Measurements from ENCODE around the gene CEP78. TPM values are rescaled to one million over a fixed set of nuclear protein-coding genes. Genes with fewer than 3 reads are reported as not detected.
"Not testable (repeated sequence)": the region's sequence is repeated elsewhere in the genome, so short reads cannot be mapped to it uniquely, and the experiment has no call there.

Gene CEP78
- total RNA-seq, 2 donors from 2014 or later, result 22.6 to 37.2 TPM

GRCh38 chr9:78248635-78249034 lies 12.8 kb downstream of the CEP78 start:
- Mint-ChIP-seq H3K4me3 (no peak overlapping the region), H3K9me3 (no peaks in the 10 kb centered on the region), H3K36me3 (ENCODE audit: low read depth) (peaks cover 76% of the 10 kb centered on the region), H3K4me1 (no peaks in the 10 kb centered on the region), H3K27ac (no peak overlapping the region), H3K27me3 (no peaks in the 10 kb centered on the region)
- no peak for ATAC-seq (replicated peaks)

GRCh38 chr9:78249542-78249941 lies 13.7 kb downstream of the CEP78 start:
- H3K27ac Mint-ChIP-seq, result no peak overlapping the region
- peaks cover 79% of the 10 kb centered on the region for H3K36me3 Mint-ChIP-seq (ENCODE audit: low read depth)
- ATAC-seq (replicated peaks), result no peak
- no peak overlapping the region for H3K4me3 Mint-ChIP-seq
- H3K27me3 Mint-ChIP-seq, result no peaks in the 10 kb centered on the region
- no peaks in the 10 kb centered on the region for H3K9me3 Mint-ChIP-seq
- H3K4me1 Mint-ChIP-seq, result no peaks in the 10 kb centered on the region

GRCh38 chr9:78252616-78253015 lies 16.7 kb downstream of the CEP78 start:
- H3K27me3 Mint-ChIP-seq, result no peaks in the 10 kb centered on the region
- no peak overlapping the region for H3K27ac Mint-ChIP-seq
- H3K9me3 Mint-ChIP-seq, result no peaks in the 10 kb centered on the region
- no peak overlapping the region for H3K4me3 Mint-ChIP-seq
- peaks cover 80% of the 10 kb centered on the region for H3K36me3 Mint-ChIP-seq (ENCODE audit: low read depth)
- no peak for ATAC-seq (replicated peaks)
- H3K4me1 Mint-ChIP-seq, result no peaks in the 10 kb centered on the region

GRCh38 chr9:78253285-78253684 lies 17.4 kb downstream of the CEP78 start:
- no peak overlapping the region for H3K4me3 Mint-ChIP-seq
- H3K27me3 Mint-ChIP-seq, result no peaks in the 10 kb centered on the region
- peaks cover 75% of the 10 kb centered on the region for H3K36me3 Mint-ChIP-seq (ENCODE audit: low read depth)
- H3K9me3 Mint-ChIP-seq, result no peaks in the 10 kb centered on the region
- ATAC-seq (replicated peaks), result no peak
- H3K27ac Mint-ChIP-seq, result no peak overlapping the region
- H3K4me1 Mint-ChIP-seq, result no peaks in the 10 kb centered on the region

GRCh38 chr9:78261403-78262001 lies 25.6 kb downstream of the CEP78 start:
- H3K27me3 Mint-ChIP-seq, result no peaks in the 10 kb centered on the region
- no peak overlapping the region for H3K27ac Mint-ChIP-seq
- no peaks in the 10 kb centered on the region for H3K4me1 Mint-ChIP-seq
- H3K9me3 Mint-ChIP-seq, result no peaks in the 10 kb centered on the region
- H3K4me3 Mint-ChIP-seq, result no peak overlapping the region
- ATAC-seq (replicated peaks), result no peak
- peaks cover 33% of the 10 kb centered on the region for H3K36me3 Mint-ChIP-seq (ENCODE audit: low read depth)

- no peak overlapping the region for H3K27ac Mint-ChIP-seq
- H3K9me3 Mint-ChIP-seq, result no peaks in the 10 kb centered on the region
- no peak for ATAC-seq (replicated peaks)
- H3K36me3 Mint-ChIP-seq (ENCODE audit: low read depth), result peaks cover 33% of the 10 kb centered on the region
- no peak overlapping the region for H3K4me3 Mint-ChIP-seq
- no peaks in the 10 kb centered on the region for H3K4me1 Mint-ChIP-seq
- no peaks in the 10 kb centered on the region for H3K27me3 Mint-ChIP-seq
Measured at GRCh38 chr9:78262655-78263054, 26.8 kb downstream of the CEP78 start.

- Mint-ChIP-seq H3K9me3 (no peaks in the 10 kb centered on the region), H3K27ac (no peak overlapping the region), H3K27me3 (no peaks in the 10 kb centered on the region), H3K4me3 (no peak overlapping the region), H3K4me1 (no peaks in the 10 kb centered on the region), H3K36me3 (ENCODE audit: low read depth) (peaks cover 68% of the 10 kb centered on the region)
- ATAC-seq (replicated peaks), result no peak
Measured at GRCh38 chr9:78267889-78268288, 32.0 kb downstream of the CEP78 start.

- H3K4me1 Mint-ChIP-seq, result no peaks in the 10 kb centered on the region
- no peaks in the 10 kb centered on the region for H3K9me3 Mint-ChIP-seq
- no peak overlapping the region for H3K4me3 Mint-ChIP-seq
- H3K36me3 Mint-ChIP-seq (ENCODE audit: low read depth), result peaks cover 64% of the 10 kb centered on the region
- no peak overlapping the region for H3K27ac Mint-ChIP-seq
- H3K27me3 Mint-ChIP-seq, result no peaks in the 10 kb centered on the region
- no peak for ATAC-seq (replicated peaks)
Measured at GRCh38 chr9:78269784-78270183, 33.9 kb downstream of the CEP78 start.

- Mint-ChIP-seq H3K27ac (no peak overlapping the region), H3K36me3 (ENCODE audit: low read depth) (peaks cover 39% of the 10 kb centered on the region), H3K4me3 (no peak overlapping the region), H3K27me3 (no peaks in the 10 kb centered on the region), H3K4me1 (no peaks in the 10 kb centered on the region), H3K9me3 (no peaks in the 10 kb centered on the region)
- no peak for ATAC-seq (replicated peaks)
Measured at GRCh38 chr9:78272307-78272706, 36.4 kb downstream of the CEP78 start.

- no peaks in the 10 kb centered on the region for H3K27me3 Mint-ChIP-seq
- no peak overlapping the region for H3K4me3 Mint-ChIP-seq
- ATAC-seq (replicated peaks), result no peak
- H3K36me3 Mint-ChIP-seq (ENCODE audit: low read depth), result peaks cover 25% of the 10 kb centered on the region
- no peaks in the 10 kb centered on the region for H3K9me3 Mint-ChIP-seq
- no peak overlapping the region for H3K27ac Mint-ChIP-seq
- no peaks in the 10 kb centered on the region for H3K4me1 Mint-ChIP-seq
Measured at GRCh38 chr9:78273761-78274160, 37.9 kb downstream of the CEP78 start.

- no peak overlapping the region for H3K4me3 Mint-ChIP-seq
- no peaks in the 10 kb centered on the region for H3K36me3 Mint-ChIP-seq (ENCODE audit: low read depth)
- ATAC-seq (replicated peaks), result no peak
- H3K27ac Mint-ChIP-seq, result no peak overlapping the region
- no peaks in the 10 kb centered on the region for H3K4me1 Mint-ChIP-seq
- H3K9me3 Mint-ChIP-seq, result no peaks in the 10 kb centered on the region
- H3K27me3 Mint-ChIP-seq, result no peaks in the 10 kb centered on the region
Measured at GRCh38 chr9:78278177-78278777, 42.4 kb downstream of the CEP78 start.

GRCh38 chr9:78278801-78279200 lies 42.9 kb downstream of the CEP78 start:
- H3K36me3 Mint-ChIP-seq (ENCODE audit: low read depth), result no peaks in the 10 kb centered on the region
- no peak for ATAC-seq (replicated peaks)
- no peak overlapping the region for H3K27ac Mint-ChIP-seq
- no peak overlapping the region for H3K4me3 Mint-ChIP-seq
- H3K9me3 Mint-ChIP-seq, result peaks cover 1% of the 10 kb centered on the region
- H3K4me1 Mint-ChIP-seq, result no peaks in the 10 kb centered on the region
- no peaks in the 10 kb centered on the region for H3K27me3 Mint-ChIP-seq

- H3K36me3 Mint-ChIP-seq (ENCODE audit: low read depth), result no peaks in the 10 kb centered on the region
Measured at GRCh38 chr9:78280982-78281668, 45.2 kb downstream of the CEP78 start.

GRCh38 chr9:78284181-78284580 lies 48.3 kb downstream of the CEP78 start:
- H3K9me3 Mint-ChIP-seq; H3K27me3 Mint-ChIP-seq; H3K4me1 Mint-ChIP-seq; H3K4me3 Mint-ChIP-seq; ATAC-seq (replicated peaks); H3K36me3 Mint-ChIP-seq (ENCODE audit: low read depth); H3K27ac Mint-ChIP-seq: not testable (repeated sequence)

More at GRCh38 chr9:78280982-78281668, 45.2 kb downstream of the CEP78 start:
- no peaks in the 10 kb centered on the region for H3K27me3 Mint-ChIP-seq
- no peak for ATAC-seq (replicated peaks)
- peaks cover 3% of the 10 kb centered on the region for H3K9me3 Mint-ChIP-seq
- H3K4me3 Mint-ChIP-seq, result no peak overlapping the region
- H3K4me1 Mint-ChIP-seq, result no peaks in the 10 kb centered on the region
- H3K27ac Mint-ChIP-seq, result no peak overlapping the region

GRCh38 chr9:78286125-78286524 lies 50.2 kb downstream of the CEP78 start:
- ATAC-seq (replicated peaks), result no peak
- no peaks in the 10 kb centered on the region for H3K4me1 Mint-ChIP-seq
- H3K4me3 Mint-ChIP-seq, result no peak overlapping the region
- peaks cover 3% of the 10 kb centered on the region for H3K9me3 Mint-ChIP-seq
- no peaks in the 10 kb centered on the region for H3K36me3 Mint-ChIP-seq (ENCODE audit: low read depth)
- H3K27me3 Mint-ChIP-seq, result no peaks in the 10 kb centered on the region
- no peak overlapping the region for H3K27ac Mint-ChIP-seq

All from activated T-helper 17 cell treated with anti-CD3 and anti-CD28 coated beads, Interleukin-2, amount 50 U/mL, for 72 hours (primary cell).